Body of pancreas (tissue), 4 donors: ENCODE results near the gene C9orf72. TPM values are rescaled to one million over a fixed set of nuclear protein-coding genes. Genes with fewer than 3 reads are reported as not detected.
A peak's percentile ranks its signal among the peaks of the same experiment; 100 is the strongest.

Source experiments
- ATAC-seq: fragments of 150-250 bp; one replicate; pipeline ENCODE4 v1.9.1; 2016
- DNase-seq, 4 donors: peaks; one replicate each; pipeline ENCODE4 v3.0.0-alpha.2; 2019
- H3K27ac ChIP-seq, 4 donors: fragments of 200-600 bp; sonication (generic); 1 replicate in 3 of 4; 2 replicates in 1 of 4; pipeline versions ENCODE4 v1.5.1 to v1.6.1; 2016 to 2019; ENCODE audit warnings: mild to moderate bottlenecking in 1 of 4, mixed read lengths in 1 of 4, moderate library complexity in 1 of 4
- H3K27me3 ChIP-seq, 2 donors: fragments of 200-600 bp; sonication (generic); one replicate each; pipeline ENCODE4 v1.6.0; 2016; ENCODE audit warnings: mild to moderate bottlenecking in 1 of 2
- H3K36me3 ChIP-seq, 2 donors: fragments of 200-600 bp; sonication (generic); replicated peaks in 1 of 2; 2 replicates each; pipeline ENCODE4 v1.5.1; 2016; ENCODE audit warnings: low read depth in 2 of 2; ENCODE audit not compliant: insufficient read depth in 1 of 2
- H3K4me1 ChIP-seq: fragments of 200-600 bp; sonication (generic); one replicate; pipeline ENCODE4 v1.6.0; 2016
- H3K4me3 ChIP-seq, 2 donors: fragments of 200-600 bp; sonication (generic); 1 replicate in 1 of 2; 2 replicates in 1 of 2; pipeline ENCODE4 v1.5.1; 2016 to 2019
- H3K9me3 ChIP-seq, 3 donors: fragments of 200-600 bp; sonication (generic); 1 replicate in 2 of 3; 2 replicates in 1 of 3; pipeline ENCODE4 v1.5.1; 2016
- CTCF ChIP-seq, 7 experiments: fragments of 450-650 bp in 4 of 7; fragments of 200-600 bp in 3 of 7; sonication (generic) in 3 of 7; IDR thresholded peaks; one replicate each; pipeline ENCODE4 v1.5.1; 2016 to 2019; ENCODE audit warnings: antibody characterized with exemption in 7 of 7
- POLR2A ChIP-seq, 3 donors: fragments of 450-650 bp; IDR thresholded peaks; one replicate each; pipeline ENCODE4 v1.6.1; 2016; ENCODE audit warnings: antibody characterized with exemption in 3 of 3, mild to moderate bottlenecking in 2 of 3
- WGBS, 2 donors: methylation state at CpG; one replicate each; pipeline ENCODE4 v1.1.5; 2017; 5-methylcytosine and 5-hydroxymethylcytosine counted together
- intact Hi-C: fragments of 100-400 bp; cut with DNase I; formaldehyde crosslinking; loops from one replicate; pipeline ENCODE4 v1.15.1; 2023
- total RNA-seq, 2 donors: library from RNA; depleted of rRNA; stranded (reverse); fragments of >200 nt; gene quantifications; one replicate each; pipeline ENCODE4 v1.1.0, GENCODE V29; 2016

C9orf72 gene
- total RNA-seq, 2 donors from 2014 or later = 13.5 to 20.5 TPM

- TF ChIP-seq POLR2A (IDR thresholded peaks at IDR 0.05) (no peak), CTCF (IDR thresholded peaks at IDR 0.05) (no peak)
These were observed 11.7 kb upstream of the C9orf72 start for GRCh38 chr9:27584931-27585330.

GRCh38 chr9:27582794-27583193, 9.5 kb upstream of the C9orf72 start:
- ATAC-seq = no peak
- no peak for DNase-seq
- no peak overlapping the region for H3K27ac ChIP-seq
- H3K27me3 ChIP-seq = no peaks in the 10 kb centered on the region
- H3K4me1 ChIP-seq = no peaks in the 10 kb centered on the region
- no peak overlapping the region for H3K4me3 ChIP-seq
- H3K36me3 ChIP-seq = no peaks in the 10 kb centered on the region
- TF ChIP-seq CTCF (IDR thresholded peaks at IDR 0.05) = no peak
- no peak for TF ChIP-seq POLR2A (IDR thresholded peaks at IDR 0.05)
- intact Hi-C loops = loop anchor here (10.0 kb wide), 1 partner anchor 62 kb away; no protein-coding TSS in a partner anchor
- 73 to 91% methylated on average over 2 of the region's 2 CpGs for WGBS, 2 donors
- H3K9me3 ChIP-seq = no peaks in the 10 kb centered on the region

More at GRCh38 chr9:27584931-27585330, 11.7 kb upstream of the C9orf72 start:
- ATAC-seq = no peak
- Histone ChIP-seq H3K27me3 (no peaks in the 10 kb centered on the region), H3K36me3 (no peaks in the 10 kb centered on the region), H3K4me1 (no peaks in the 10 kb centered on the region), H3K4me3 (no peak overlapping the region), H3K27ac (no peak overlapping the region), H3K9me3 (no peaks in the 10 kb centered on the region)
- intact Hi-C loops = loop anchor here (10.0 kb wide), 1 partner anchor 60 kb away; no protein-coding TSS in a partner anchor
- DNase-seq = no peak

GRCh38 chr9:27581826-27582225, 8.5 kb upstream of the C9orf72 start:
- H3K27me3 ChIP-seq = no peaks in the 10 kb centered on the region
- no peak for TF ChIP-seq POLR2A (IDR thresholded peaks at IDR 0.05)
- no peak for TF ChIP-seq CTCF (IDR thresholded peaks at IDR 0.05)
- DNase-seq = no peak
- H3K4me3 ChIP-seq = no peak overlapping the region
- no peaks in the 10 kb centered on the region for H3K9me3 ChIP-seq
- ATAC-seq = no peak
- H3K27ac ChIP-seq = no peak overlapping the region
- no peaks in the 10 kb centered on the region for H3K4me1 ChIP-seq
- 68 to 97% methylated on average over 1 of the region's 1 CpG for WGBS, 2 donors
- intact Hi-C loops = loop anchor here (10.0 kb wide), 1 partner anchor 63 kb away; no protein-coding TSS in a partner anchor
- no peaks in the 10 kb centered on the region for H3K36me3 ChIP-seq

- peak overlapping the region; percentile 6 to 49 for H3K4me3 ChIP-seq
- H3K9me3 ChIP-seq = no peaks in the 10 kb centered on the region
- 1% methylated on average over 34 to 35 of the region's 35 CpGs for WGBS, 2 donors
- peak in 2 of 7 experiments; percentile 17 to 18 for TF ChIP-seq CTCF (IDR thresholded peaks at IDR 0.05)
- TF ChIP-seq POLR2A (IDR thresholded peaks at IDR 0.05) = peak; percentile 67 to 86 (median 84)
- intact Hi-C loops = no loop called here
- DNase-seq (peak; percentile 97 to 100 (median 98)), ATAC-seq (peak; percentile 92)
- no peaks in the 10 kb centered on the region for H3K36me3 ChIP-seq
- no peaks in the 10 kb centered on the region for H3K27me3 ChIP-seq
- peak overlapping the region; percentile 80 to 98 (median 94) for H3K27ac ChIP-seq
- H3K4me1 ChIP-seq = peaks cover 32% of the 10 kb centered on the region
These were observed 631 bp upstream of the C9orf72 start for GRCh38 chr9:27573634-27574590.
